Esophagus squamous epithelium (tissue), 4 donors: ENCODE data around the gene SIX6. TPM values are rescaled to one million over a fixed set of nuclear protein-coding genes. Genes with fewer than 3 reads are reported as not detected.

Experiments
- small RNA-seq, 4 donors: library from RNA; depleted of rRNA; stranded (forward); fragments of <200 nt; gene quantifications; one replicate each; pipeline ENCODE3, GENCODE V24; 2016
- total RNA-seq, 4 donors: library from RNA; depleted of rRNA; stranded (reverse); fragments of >200 nt; gene quantifications; one replicate each; pipeline ENCODE4 v1.1.0, GENCODE V29; 2016

The SIX6 gene
- total RNA-seq, 4 donors from 2014 or later: not detected

Small RNA genes lying within 50 kb of the gene (small RNA-seq; reads per million reads assigned to genes)
- 0 reads per million in 4 donors for gene AL049874.4

Other genes with a start within 250 kb of the SIX6 start
- gene C14orf39, start 23.1 kb upstream of the SIX6 start, total RNA-seq: not detected
- under 1 TPM in 1 of 4 donors, not detected in 3; 0.23 TPM for gene SIX1, start 140.3 kb downstream of the SIX6 start, total RNA-seq
- under 1 TPM; 0.49 to 0.82 (median 0.64) TPM for gene SIX4, start 215.2 kb downstream of the SIX6 start, total RNA-seq
- 10 to 100 TPM; 16.7 to 39.1 (median 24.4) TPM for gene MNAT1, start 225.6 kb downstream of the SIX6 start, total RNA-seq